ENCODE data around the gene TMEM163. TPM values are rescaled to one million over a fixed set of nuclear protein-coding genes. Genes with fewer than 3 reads are reported as not detected.

Gene TMEM163
- total and polyA plus RNA-seq, 2 of the 13 experiments (the other 11 are each of a cell fraction or from before 2014, with no cell fraction given): 0.05 TPM; not detected in 1

DNA sequence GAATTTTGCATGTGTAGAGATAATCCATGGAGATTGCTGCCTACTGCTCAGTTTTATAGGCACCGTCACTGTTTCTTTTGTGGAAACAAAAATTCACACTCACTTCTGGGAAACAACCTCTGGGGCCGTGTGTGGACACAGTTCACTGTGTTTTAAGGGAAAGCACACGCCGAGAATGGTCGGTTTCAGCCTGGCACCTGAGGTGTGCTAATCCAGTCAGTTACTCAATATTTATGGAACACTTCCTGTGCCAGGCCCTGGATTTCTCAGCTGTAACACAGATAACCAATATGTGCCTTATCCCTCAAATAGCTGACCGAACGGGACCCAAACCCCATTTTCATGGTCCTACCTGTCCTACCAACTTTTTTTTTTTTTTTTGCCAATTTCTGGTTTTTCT is 285.3 kb downstream of the TMEM163 start (continued):
- TF ChIP-seq, protein P1, sequence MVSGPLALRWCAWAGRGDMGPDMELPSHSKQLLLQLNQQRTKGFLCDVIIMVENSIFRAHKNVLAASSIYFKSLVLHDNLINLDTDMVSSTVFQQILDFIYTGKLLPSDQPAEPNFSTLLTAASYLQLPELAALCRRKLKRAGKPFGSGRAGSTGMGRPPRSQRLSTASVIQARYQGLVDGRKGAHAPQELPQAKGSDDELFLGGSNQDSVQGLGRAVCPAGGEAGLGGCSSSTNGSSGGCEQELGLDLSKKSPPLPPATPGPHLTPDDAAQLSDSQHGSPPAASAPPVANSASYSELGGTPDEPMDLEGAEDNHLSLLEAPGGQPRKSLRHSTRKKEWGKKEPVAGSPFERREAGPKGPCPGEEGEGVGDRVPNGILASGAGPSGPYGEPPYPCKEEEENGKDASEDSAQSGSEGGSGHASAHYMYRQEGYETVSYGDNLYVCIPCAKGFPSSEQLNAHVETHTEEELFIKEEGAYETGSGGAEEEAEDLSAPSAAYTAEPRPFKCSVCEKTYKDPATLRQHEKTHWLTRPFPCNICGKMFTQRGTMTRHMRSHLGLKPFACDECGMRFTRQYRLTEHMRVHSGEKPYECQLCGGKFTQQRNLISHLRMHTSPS (CRISPR knock-in tag; IDR thresholded peaks at IDR 0.05; ENCODE audit: low read depth): 0 out of 2 replicates have a peak, but pooled peaks have one; percentile 28
- 0 out of 2 replicates have a peak, but pooled peaks have one; percentile 6 for TF ChIP-seq HMG20B (CRISPR knock-in tag; conservative IDR thresholded peaks at IDR 0.05)
- TF ChIP-seq RXRA (CRISPR knock-in tag; IDR thresholded peaks at IDR 0.05): no peak
- TF ChIP-seq, protein P2, sequence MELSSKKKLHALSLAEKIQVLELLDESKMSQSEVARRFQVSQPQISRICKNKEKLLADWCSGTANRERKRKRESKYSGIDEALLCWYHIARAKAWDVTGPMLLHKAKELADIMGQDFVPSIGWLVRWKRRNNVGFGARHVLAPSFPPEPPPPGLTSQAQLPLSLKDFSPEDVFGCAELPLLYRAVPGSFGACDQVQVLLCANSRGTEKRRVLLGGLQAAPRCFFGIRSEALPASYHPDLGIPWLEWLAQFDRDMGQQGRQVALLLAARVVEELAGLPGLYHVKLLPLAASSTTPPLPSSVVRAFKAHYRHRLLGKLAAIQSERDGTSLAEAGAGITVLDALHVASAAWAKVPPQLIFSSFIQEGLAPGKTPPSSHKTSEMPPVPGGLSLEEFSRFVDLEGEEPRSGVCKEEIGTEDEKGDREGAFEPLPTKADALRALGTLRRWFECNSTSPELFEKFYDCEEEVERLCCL (CRISPR knock-in tag; IDR thresholded peaks at IDR 0.05; ENCODE audit: borderline replicate concordance): no peak
- TF ChIP-seq, protein P3, sequence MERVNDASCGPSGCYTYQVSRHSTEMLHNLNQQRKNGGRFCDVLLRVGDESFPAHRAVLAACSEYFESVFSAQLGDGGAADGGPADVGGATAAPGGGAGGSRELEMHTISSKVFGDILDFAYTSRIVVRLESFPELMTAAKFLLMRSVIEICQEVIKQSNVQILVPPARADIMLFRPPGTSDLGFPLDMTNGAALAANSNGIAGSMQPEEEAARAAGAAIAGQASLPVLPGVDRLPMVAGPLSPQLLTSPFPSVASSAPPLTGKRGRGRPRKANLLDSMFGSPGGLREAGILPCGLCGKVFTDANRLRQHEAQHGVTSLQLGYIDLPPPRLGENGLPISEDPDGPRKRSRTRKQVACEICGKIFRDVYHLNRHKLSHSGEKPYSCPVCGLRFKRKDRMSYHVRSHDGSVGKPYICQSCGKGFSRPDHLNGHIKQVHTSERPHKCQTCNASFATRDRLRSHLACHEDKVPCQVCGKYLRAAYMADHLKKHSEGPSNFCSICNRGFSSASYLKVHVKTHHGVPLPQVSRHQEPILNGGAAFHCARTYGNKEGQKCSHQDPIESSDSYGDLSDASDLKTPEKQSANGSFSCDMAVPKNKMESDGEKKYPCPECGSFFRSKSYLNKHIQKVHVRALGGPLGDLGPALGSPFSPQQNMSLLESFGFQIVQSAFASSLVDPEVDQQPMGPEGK (CRISPR knock-in tag; IDR thresholded peaks at IDR 0.05): 0 out of 2 replicates have a peak, but pooled peaks have one; percentile 3
- no peak for TF ChIP-seq HOXA5 (CRISPR knock-in tag; IDR thresholded peaks at IDR 0.05)
- no peak for TF ChIP-seq ZFP36L2 (CRISPR knock-in tag; IDR thresholded peaks at IDR 0.05)
- TF ChIP-seq NCOA2 (CRISPR knock-in tag; IDR thresholded peaks at IDR 0.05): 0 out of 2 replicates have a peak, but pooled peaks have one; percentile 24
- TF ChIP-seq ZNF615 (CRISPR knock-in tag; IDR thresholded peaks at IDR 0.05; ENCODE audit: borderline replicate concordance): 0 out of 2 replicates have a peak, but pooled peaks have one; percentile 13
- TF ChIP-seq, protein P4, sequence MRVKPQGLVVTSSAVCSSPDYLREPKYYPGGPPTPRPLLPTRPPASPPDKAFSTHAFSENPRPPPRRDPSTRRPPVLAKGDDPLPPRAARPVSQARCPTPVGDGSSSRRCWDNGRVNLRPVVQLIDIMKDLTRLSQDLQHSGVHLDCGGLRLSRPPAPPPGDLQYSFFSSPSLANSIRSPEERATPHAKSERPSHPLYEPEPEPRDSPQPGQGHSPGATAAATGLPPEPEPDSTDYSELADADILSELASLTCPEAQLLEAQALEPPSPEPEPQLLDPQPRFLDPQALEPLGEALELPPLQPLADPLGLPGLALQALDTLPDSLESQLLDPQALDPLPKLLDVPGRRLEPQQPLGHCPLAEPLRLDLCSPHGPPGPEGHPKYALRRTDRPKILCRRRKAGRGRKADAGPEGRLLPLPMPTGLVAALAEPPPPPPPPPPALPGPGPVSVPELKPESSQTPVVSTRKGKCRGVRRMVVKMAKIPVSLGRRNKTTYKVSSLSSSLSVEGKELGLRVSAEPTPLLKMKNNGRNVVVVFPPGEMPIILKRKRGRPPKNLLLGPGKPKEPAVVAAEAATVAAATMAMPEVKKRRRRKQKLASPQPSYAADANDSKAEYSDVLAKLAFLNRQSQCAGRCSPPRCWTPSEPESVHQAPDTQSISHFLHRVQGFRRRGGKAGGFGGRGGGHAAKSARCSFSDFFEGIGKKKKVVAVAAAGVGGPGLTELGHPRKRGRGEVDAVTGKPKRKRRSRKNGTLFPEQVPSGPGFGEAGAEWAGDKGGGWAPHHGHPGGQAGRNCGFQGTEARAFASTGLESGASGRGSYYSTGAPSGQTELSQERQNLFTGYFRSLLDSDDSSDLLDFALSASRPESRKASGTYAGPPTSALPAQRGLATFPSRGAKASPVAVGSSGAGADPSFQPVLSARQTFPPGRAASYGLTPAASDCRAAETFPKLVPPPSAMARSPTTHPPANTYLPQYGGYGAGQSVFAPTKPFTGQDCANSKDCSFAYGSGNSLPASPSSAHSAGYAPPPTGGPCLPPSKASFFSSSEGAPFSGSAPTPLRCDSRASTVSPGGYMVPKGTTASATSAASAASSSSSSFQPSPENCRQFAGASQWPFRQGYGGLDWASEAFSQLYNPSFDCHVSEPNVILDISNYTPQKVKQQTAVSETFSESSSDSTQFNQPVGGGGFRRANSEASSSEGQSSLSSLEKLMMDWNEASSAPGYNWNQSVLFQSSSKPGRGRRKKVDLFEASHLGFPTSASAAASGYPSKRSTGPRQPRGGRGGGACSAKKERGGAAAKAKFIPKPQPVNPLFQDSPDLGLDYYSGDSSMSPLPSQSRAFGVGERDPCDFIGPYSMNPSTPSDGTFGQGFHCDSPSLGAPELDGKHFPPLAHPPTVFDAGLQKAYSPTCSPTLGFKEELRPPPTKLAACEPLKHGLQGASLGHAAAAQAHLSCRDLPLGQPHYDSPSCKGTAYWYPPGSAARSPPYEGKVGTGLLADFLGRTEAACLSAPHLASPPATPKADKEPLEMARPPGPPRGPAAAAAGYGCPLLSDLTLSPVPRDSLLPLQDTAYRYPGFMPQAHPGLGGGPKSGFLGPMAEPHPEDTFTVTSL (CRISPR knock-in tag; IDR thresholded peaks at IDR 0.05; ENCODE audit: borderline replicate concordance): no peak
- TF ChIP-seq, protein P5, sequence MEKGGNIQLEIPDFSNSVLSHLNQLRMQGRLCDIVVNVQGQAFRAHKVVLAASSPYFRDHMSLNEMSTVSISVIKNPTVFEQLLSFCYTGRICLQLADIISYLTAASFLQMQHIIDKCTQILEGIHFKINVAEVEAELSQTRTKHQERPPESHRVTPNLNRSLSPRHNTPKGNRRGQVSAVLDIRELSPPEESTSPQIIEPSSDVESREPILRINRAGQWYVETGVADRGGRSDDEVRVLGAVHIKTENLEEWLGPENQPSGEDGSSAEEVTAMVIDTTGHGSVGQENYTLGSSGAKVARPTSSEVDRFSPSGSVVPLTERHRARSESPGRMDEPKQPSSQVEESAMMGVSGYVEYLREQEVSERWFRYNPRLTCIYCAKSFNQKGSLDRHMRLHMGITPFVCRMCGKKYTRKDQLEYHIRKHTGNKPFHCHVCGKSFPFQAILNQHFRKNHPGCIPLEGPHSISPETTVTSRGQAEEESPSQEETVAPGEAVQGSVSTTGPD (CRISPR knock-in tag; IDR thresholded peaks at IDR 0.05): peak; percentile 21; the same call in 1 of the 2 replicates
- TF ChIP-seq ZNF225 (CRISPR knock-in tag; IDR thresholded peaks at IDR 0.05): no peak
- TF ChIP-seq ZNF709 (CRISPR knock-in tag; IDR thresholded peaks at IDR 0.05): 0 out of 2 replicates have a peak, but pooled peaks have one; percentile 29
- no peak for TF ChIP-seq ETV6 (CRISPR knock-in tag; conservative IDR thresholded peaks at IDR 0.05)

All from HepG2 (cell line).